Spleen (tissue), 7 donors: ENCODE measurements around the gene EVC2.

Source experiments
- CTCF ChIP-seq, 11 experiments: fragments of 200-600 bp in 7 of 11; fragments of 450-650 bp in 4 of 11; sonication (generic) in 4 of 11; IDR thresholded peaks in 8 of 11; conservative IDR thresholded peaks in 3 of 11; 1 replicate in 7 of 11; 2 replicates in 4 of 11; pipeline versions ENCODE4 v1.4.0 to v1.8.0; 2016 to 2021; ENCODE audit warnings: antibody characterized with exemption in 11 of 11, inconsistent platforms in 4 of 11, mild to moderate bottlenecking in 1 of 11
- POLR2A ChIP-seq, 3 donors: fragments of 450-650 bp; IDR thresholded peaks; one replicate each; pipeline ENCODE4 v1.5.1; 2017; ENCODE audit warnings: antibody characterized with exemption in 3 of 3, mild to moderate bottlenecking in 1 of 3
- POLR2AphosphoS5 ChIP-seq, 3 donors: sonication (generic); formaldehyde crosslinking; IDR thresholded peaks; one replicate each; pipeline ENCODE4 v1.5.1; 2017; ENCODE audit warnings: antibody characterized with exemption in 3 of 3
- donor health status: DM: no; HTN: no; CAD: no; lungs with moderate emphysema.
- donor health status: DM: no; HTN: no; CAD: no.
- donor health status: DM: no; HTN: no; CAD: no.

GRCh38 chr4:5749568-5749967 lies 41.2 kb upstream of the EVC2 start:
- no peak for TF ChIP-seq CTCF (IDR thresholded peaks at IDR 0.05 in 8 of 11, conservative IDR thresholded peaks at IDR 0.05 in 3 of 11)
- TF ChIP-seq POLR2A (IDR thresholded peaks at IDR 0.05) = no peak
- no peak for TF ChIP-seq POLR2AphosphoS5 (IDR thresholded peaks at IDR 0.05)
